SJSA1 (cell line): ENCODE data around the gene RNU5D-1. TPM values are rescaled to one million over a fixed set of nuclear protein-coding genes. Genes with fewer than 3 reads are reported as not detected.

Experiments used
- DNase-seq, 2 experiments: peaks; one replicate each; pipeline ENCODE4 v3.0.0-alpha.2; 2015 to 2020; ENCODE audit warnings: low spot score in 2 of 2, low read depth in 1 of 2
- H3K27ac ChIP-seq: fragments of 250-450 bp; sonication (Bioruptor Pico); 2 replicates; pipeline ENCODE4 v1.5.1; 2020; ENCODE audit warnings: mild to moderate bottlenecking, moderate library complexity
- H3K27me3 ChIP-seq: fragments of 250-450 bp; sonication (Bioruptor Pico); replicated peaks from 2 replicates; pipeline ENCODE4 v1.5.1; 2020; ENCODE audit warnings: mild to moderate bottlenecking, moderate library complexity
- H3K36me3 ChIP-seq: fragments of 250-450 bp; sonication (Bioruptor Pico); 2 replicates; pipeline ENCODE4 v1.5.1; 2020; ENCODE audit warnings: mild to moderate bottlenecking
- H3K4me1 ChIP-seq: fragments of 250-450 bp; sonication (Bioruptor Pico); replicated peaks from 2 replicates; pipeline ENCODE4 v1.6.1; 2021; ENCODE audit warnings: mild to moderate bottlenecking
- H3K4me3 ChIP-seq: fragments of 250-450 bp; sonication (Bioruptor Pico); 2 replicates; pipeline ENCODE4 v1.5.1; 2020; ENCODE audit warnings: mild to moderate bottlenecking
- H3K9me3 ChIP-seq: fragments of 250-450 bp; sonication (Bioruptor Pico); replicated peaks from 2 replicates; pipeline ENCODE4 v1.5.1; 2020; ENCODE audit warnings: mild to moderate bottlenecking
- total RNA-seq: library from RNA; depleted of rRNA; stranded (reverse); fragments of >200 nt; shearing (Covaris generic); gene quantifications from 2 replicates; pipeline ENCODE4 v1.2.3, GENCODE V29; 2014

Gene RNU5D-1
- total RNA-seq, 1 experiment from 2014 or later = not detected

- DNase-seq = peak in 1 of 2 experiments; percentile 29
- H3K27ac ChIP-seq = peak overlapping the region; percentile 72
- no peaks in the 10 kb centered on the region for H3K27me3 ChIP-seq
- H3K4me3 ChIP-seq = no peak overlapping the region
- no peaks in the 10 kb centered on the region for H3K36me3 ChIP-seq
- H3K9me3 ChIP-seq = no peaks in the 10 kb centered on the region
- peaks cover 9% of the 10 kb centered on the region for H3K4me1 ChIP-seq
Measured at GRCh38 chr1:44721485-44722361, 9.2 kb downstream of the RNU5D-1 start.

- peaks cover 7% of the 10 kb centered on the region for H3K4me1 ChIP-seq
- no peak overlapping the region for H3K27ac ChIP-seq
- no peak for DNase-seq
- H3K36me3 ChIP-seq = no peaks in the 10 kb centered on the region
- no peak overlapping the region for H3K4me3 ChIP-seq
- no peaks in the 10 kb centered on the region for H3K9me3 ChIP-seq
- H3K27me3 ChIP-seq = no peaks in the 10 kb centered on the region
Measured at GRCh38 chr1:44720281-44720680, 10.7 kb downstream of the RNU5D-1 start.

- Histone ChIP-seq H3K27ac (no peak overlapping the region), H3K4me1 (peaks cover 7% of the 10 kb centered on the region), H3K27me3 (no peaks in the 10 kb centered on the region), H3K9me3 (no peaks in the 10 kb centered on the region), H3K4me3 (no peak overlapping the region), H3K36me3 (no peaks in the 10 kb centered on the region)
- DNase-seq = no peak
Measured at GRCh38 chr1:44719318-44719717, 11.7 kb downstream of the RNU5D-1 start.

GRCh38 chr1:44718091-44718490 is 12.9 kb downstream of the RNU5D-1 start:
- Histone ChIP-seq H3K4me3 (no peak overlapping the region), H3K27ac (no peak overlapping the region), H3K9me3 (no peaks in the 10 kb centered on the region), H3K36me3 (no peaks in the 10 kb centered on the region), H3K4me1 (peaks cover 7% of the 10 kb centered on the region), H3K27me3 (no peaks in the 10 kb centered on the region)
- no peak for DNase-seq

- H3K27me3 ChIP-seq = no peaks in the 10 kb centered on the region
- no peaks in the 10 kb centered on the region for H3K9me3 ChIP-seq
- H3K27ac ChIP-seq = no peak overlapping the region
- no peaks in the 10 kb centered on the region for H3K36me3 ChIP-seq
- H3K4me3 ChIP-seq = no peak overlapping the region
- peaks cover 7% of the 10 kb centered on the region for H3K4me1 ChIP-seq
- no peak for DNase-seq
Measured at GRCh38 chr1:44717653-44718052, 13.3 kb downstream of the RNU5D-1 start.

- Histone ChIP-seq H3K27me3 (no peaks in the 10 kb centered on the region), H3K9me3 (no peaks in the 10 kb centered on the region), H3K36me3 (no peaks in the 10 kb centered on the region), H3K4me3 (no peak overlapping the region), H3K4me1 (peaks cover 7% of the 10 kb centered on the region), H3K27ac (no peak overlapping the region)
- no peak for DNase-seq
Measured at GRCh38 chr1:44717156-44717555, 13.8 kb downstream of the RNU5D-1 start.

GRCh38 chr1:44714944-44715571 is 15.9 kb downstream of the RNU5D-1 start:
- Histone ChIP-seq H3K4me3 (no peak overlapping the region), H3K36me3 (no peaks in the 10 kb centered on the region), H3K9me3 (no peaks in the 10 kb centered on the region), H3K4me1 (peaks cover 7% of the 10 kb centered on the region), H3K27me3 (peaks cover 7% of the 10 kb centered on the region; the same call in 1 of the 2 replicates), H3K27ac (no peak overlapping the region)
- peak; percentile 57 to 69 for DNase-seq

- H3K27me3 ChIP-seq = peaks cover 7% of the 10 kb centered on the region; the same call in 1 of the 2 replicates
- no peak overlapping the region for H3K27ac ChIP-seq
- H3K36me3 ChIP-seq = no peaks in the 10 kb centered on the region
- no peaks in the 10 kb centered on the region; the same call in 1 of the 2 replicates for H3K9me3 ChIP-seq
- no peak overlapping the region for H3K4me3 ChIP-seq
- DNase-seq = no peak
- H3K4me1 ChIP-seq = peaks cover 6% of the 10 kb centered on the region
Measured at GRCh38 chr1:44714532-44714931, 16.4 kb downstream of the RNU5D-1 start.

- no peak for DNase-seq
Measured at GRCh38 chr1:44713321-44713781, 17.6 kb downstream of the RNU5D-1 start.

GRCh38 chr1:44707959-44708831 is 22.8 kb downstream of the RNU5D-1 start:
- Histone ChIP-seq H3K9me3 (no peaks in the 10 kb centered on the region; the same call in 1 of the 2 replicates), H3K4me3 (no peak overlapping the region), H3K4me1 (peaks cover 21% of the 10 kb centered on the region), H3K27me3 (peaks cover 7% of the 10 kb centered on the region; the same call in 1 of the 2 replicates), H3K27ac (peak overlapping the region; percentile 78), H3K36me3 (no peaks in the 10 kb centered on the region)
- peak; percentile 59 to 62 for DNase-seq

More at GRCh38 chr1:44713321-44713781, 17.6 kb downstream of the RNU5D-1 start:
- Histone ChIP-seq H3K9me3 (no peaks in the 10 kb centered on the region; the same call in 1 of the 2 replicates), H3K27ac (no peak overlapping the region), H3K4me1 (peaks cover 5% of the 10 kb centered on the region; the same call in 1 of the 2 replicates), H3K36me3 (no peaks in the 10 kb centered on the region), H3K4me3 (no peak overlapping the region), H3K27me3 (peaks cover 7% of the 10 kb centered on the region; the same call in 1 of the 2 replicates)

- no peaks in the 10 kb centered on the region; the same call in 1 of the 2 replicates for H3K9me3 ChIP-seq
- H3K36me3 ChIP-seq = no peaks in the 10 kb centered on the region
- peak; percentile 86 to 87 for DNase-seq
- H3K4me3 ChIP-seq = no peak overlapping the region
- H3K27me3 ChIP-seq = peaks cover 7% of the 10 kb centered on the region; the same call in 1 of the 2 replicates
- peak overlapping the region; percentile 78 for H3K27ac ChIP-seq
- peaks cover 21% of the 10 kb centered on the region for H3K4me1 ChIP-seq
Measured at GRCh38 chr1:44707112-44707881, 23.7 kb downstream of the RNU5D-1 start.

- no peak for DNase-seq
- Histone ChIP-seq H3K4me3 (no peak overlapping the region), H3K27ac (no peak overlapping the region), H3K27me3 (peaks cover 2% of the 10 kb centered on the region; the same call in 1 of the 2 replicates), H3K36me3 (no peaks in the 10 kb centered on the region), H3K4me1 (peaks cover 21% of the 10 kb centered on the region), H3K9me3 (no peaks in the 10 kb centered on the region; the same call in 1 of the 2 replicates)
Measured at GRCh38 chr1:44705938-44706337, 25.0 kb downstream of the RNU5D-1 start.
